GM19238 (cell line): ENCODE data around the gene UGT1A6.
A peak's percentile ranks its signal among the peaks of the same experiment; 100 is the strongest.
"Not testable (repeated sequence)": the region's sequence is repeated elsewhere in the genome, so short reads cannot be mapped to it uniquely, and the experiment has no call there.

Experiments
- DNase-seq: peaks from one replicate; pipeline ENCODE4 v3.0.0; 2011; ENCODE audit warnings: low spot score; ENCODE audit not compliant: insufficient read length

The UGT1A6 gene

DNA sequence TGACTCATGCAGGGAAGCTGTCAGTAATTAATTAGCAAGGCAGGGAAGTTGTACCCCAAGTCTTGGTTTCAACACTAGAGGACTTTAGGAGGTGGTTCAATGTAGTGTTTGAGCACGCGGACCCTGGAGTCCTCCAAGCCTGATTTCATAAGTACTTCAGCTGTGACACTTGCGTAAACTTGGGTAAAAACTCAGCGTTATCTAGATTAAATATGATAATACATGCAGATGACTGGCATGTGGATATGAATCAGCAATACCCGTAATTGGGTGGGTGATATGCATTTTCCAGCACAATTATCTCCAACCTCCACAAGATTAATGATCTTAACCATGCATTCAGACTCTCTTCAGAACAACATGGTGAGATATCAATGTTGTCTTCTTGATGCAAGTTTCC, 5.8 kb upstream of the UGT1A6 start:
- DNase-seq, result no peak

DNA sequence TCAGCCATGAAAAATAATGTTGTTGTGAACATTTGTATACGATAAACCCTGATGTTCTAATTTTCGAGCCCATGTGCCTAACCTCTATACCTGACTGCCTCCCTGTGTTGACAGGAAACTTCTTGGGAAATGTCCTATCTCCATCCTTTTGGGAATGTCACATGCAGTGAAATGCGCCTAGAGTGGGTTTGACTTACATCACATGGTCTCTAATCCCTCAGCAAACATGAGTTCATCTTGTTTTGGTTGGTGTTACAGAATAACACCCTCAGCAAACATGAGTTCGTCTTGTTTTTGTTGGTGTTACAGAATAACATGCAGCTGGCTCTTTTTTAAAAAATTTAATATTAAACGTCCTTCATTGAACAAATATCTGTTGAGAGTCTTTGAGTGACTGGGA, 4.3 kb upstream of the UGT1A6 start:
- DNase-seq, result no peak

DNA sequence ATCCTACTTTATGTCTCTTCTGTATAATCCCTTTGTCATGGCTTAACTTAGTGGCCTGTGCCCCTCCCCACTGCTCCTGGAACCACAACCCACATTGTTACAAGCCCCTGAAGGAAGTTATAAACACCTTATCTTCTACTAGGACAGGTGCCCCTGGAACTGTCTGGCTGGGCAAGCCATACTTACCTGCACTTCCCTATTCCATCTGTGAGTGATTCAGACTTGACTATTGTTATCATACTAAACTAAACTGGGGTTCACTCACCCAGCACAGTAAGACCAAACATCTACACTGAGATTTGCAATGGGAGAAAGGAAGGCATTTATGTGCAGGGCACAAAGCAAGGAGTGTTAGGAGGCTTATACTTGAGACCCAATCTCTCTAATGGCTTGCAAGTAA, 3.7 kb upstream of the UGT1A6 start:
- no peak for DNase-seq

DNA sequence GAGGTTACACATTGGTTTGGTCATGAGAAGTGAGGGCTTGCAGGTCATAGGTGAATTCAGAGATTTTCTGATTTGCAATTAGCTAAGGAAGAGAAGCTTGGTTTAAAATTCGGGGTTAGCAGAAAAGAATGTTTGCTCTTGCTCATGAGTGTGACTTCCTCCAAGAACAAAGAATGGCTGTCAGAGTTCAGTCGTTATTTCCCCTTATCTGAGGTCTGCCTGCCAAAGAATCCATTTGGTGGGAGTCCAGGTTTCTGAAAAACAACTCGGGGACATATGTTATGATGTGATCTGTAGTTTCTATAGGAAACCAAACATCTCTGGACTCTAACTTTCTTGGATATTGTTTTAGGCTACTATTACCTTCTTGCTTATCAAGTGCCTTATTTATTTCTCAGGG, 3.2 kb upstream of the UGT1A6 start:
- no peak for DNase-seq

DNA sequence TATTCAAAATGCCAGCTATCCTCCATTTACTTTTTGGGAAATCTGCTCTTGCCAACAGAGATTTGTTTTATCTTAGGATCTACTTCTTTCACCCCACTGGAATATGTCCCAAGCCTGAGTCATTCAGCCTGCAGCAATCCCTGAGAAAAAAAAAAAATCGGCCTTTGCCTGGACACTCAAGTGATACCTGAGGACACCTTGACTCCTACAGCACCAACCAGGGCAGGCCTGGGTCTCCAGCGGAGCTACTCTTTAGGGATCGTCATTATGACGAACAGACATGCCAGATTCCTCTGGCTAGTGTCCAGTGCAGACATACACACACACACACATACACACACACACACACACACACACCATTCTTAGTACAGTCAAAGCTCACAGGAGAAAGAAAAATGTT, 2.2 kb upstream of the UGT1A6 start:
- DNase-seq, result no peak

DNA sequence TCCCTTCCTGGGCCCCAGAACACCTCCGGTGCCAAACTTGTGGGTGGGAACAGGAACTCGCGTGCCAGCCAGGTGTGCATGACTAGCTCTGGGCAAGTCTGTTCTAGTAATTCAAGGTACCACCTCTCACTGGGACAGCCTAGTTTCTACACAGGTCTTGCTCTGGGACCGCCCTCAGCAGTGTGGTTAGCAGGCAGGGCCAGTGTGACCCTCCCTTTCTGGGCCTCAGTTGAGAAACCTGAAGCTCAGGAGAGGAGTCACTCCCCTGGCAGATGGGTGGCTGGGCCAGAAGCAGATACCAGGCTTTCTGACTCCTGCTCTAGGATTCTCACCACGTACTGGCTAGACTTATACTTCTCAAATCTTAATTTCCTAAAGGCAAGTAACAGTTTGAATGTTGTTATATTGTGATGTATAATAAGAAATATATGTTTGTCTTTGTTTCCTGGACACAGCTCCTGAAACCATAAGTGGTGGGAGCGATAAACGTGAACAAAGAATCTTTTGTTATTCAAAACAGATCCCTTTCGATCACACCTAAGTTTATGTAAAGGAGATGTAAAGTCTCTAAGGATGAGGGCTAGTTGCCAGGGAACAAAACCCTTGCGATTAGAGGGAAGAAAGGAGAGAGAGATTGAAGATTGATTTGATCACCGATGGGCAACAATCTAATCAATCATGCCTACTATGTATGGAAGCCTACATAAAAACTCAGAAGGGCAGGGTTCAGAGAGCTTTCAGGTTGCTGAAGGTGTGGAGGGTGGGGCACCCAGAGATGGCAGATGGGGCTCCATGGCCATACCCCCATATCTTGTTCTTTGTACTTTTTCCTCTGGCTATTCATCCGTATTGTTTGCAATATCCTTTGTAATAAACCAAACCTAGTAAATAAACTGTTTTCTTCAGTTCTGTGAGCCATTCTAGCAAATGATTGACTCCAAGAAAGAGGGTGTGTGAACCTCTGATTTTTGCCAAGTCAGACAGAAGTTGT, 952 bp upstream of the UGT1A6 start:
- DNase-seq, result no peak

DNA sequence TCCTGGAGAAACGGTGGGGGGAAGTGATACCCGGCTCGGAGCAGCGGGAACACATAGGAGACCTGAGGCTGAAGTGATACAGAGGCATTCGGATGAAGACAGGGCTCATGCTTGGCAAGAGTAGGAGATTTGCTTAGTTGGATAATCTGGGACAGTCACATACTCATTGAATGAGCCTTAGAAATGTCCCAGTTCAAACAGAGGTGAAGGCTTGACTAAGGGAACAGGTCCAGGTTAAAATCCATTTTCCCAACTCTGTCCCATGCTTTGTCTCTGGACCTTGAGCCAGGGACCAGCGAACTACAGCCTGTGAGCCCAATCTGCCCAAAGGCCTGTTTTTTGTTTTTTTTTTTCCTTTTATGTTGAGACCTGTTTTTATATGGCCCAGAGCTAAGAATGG, 1.3 kb downstream of the UGT1A6 start:
- no peak for DNase-seq

DNA sequence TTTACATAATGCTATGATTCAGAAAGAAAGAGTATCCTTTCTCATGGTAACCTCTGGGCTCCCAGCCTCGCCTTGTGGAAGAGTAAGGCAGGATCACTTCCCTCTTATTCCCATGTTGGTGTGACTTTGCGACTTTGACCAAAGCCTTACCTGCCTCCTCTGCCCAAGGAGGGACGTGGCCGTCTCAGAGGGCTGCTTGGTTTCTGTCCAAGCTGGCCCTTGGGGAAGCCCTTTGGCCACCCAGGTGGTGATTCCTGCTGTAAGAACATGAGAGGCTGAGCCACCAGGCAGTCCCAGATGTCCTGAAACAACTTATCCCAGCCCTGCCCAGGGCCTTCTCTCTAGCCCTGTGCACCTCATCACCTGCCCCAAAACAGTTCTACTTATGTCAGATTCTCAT, 6.0 kb downstream of the UGT1A6 start:
- DNase-seq, result no peak

DNA sequence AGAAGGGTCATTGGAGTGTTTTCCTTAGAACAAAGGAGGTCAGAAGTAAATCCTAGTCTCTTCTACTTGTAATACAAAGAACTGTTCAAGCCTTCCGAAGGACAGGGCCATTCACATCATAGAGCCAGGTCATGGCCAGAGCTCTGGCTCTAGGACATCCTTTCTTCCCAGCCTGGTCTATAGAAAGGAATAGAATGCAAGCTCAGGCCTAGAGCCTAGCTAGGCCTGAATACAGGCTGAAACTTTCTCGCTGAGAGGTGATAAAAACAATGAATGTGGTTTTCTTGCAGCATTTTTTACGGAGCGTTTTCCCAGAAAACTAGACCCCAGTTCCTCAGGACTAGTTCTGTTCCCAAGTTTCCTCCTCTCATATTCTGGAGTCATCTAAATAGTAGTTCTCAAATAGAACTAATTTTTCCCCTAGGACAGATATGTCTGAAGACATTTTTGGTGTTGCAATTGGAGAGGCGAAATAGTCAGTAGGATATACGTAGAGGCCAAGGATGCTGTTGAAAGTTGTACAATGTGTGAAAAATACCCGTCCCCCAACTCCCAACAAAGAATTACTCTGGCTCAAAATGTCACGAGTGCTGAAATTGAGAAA, 6.8 kb downstream of the UGT1A6 start:
- no peak for DNase-seq

DNA sequence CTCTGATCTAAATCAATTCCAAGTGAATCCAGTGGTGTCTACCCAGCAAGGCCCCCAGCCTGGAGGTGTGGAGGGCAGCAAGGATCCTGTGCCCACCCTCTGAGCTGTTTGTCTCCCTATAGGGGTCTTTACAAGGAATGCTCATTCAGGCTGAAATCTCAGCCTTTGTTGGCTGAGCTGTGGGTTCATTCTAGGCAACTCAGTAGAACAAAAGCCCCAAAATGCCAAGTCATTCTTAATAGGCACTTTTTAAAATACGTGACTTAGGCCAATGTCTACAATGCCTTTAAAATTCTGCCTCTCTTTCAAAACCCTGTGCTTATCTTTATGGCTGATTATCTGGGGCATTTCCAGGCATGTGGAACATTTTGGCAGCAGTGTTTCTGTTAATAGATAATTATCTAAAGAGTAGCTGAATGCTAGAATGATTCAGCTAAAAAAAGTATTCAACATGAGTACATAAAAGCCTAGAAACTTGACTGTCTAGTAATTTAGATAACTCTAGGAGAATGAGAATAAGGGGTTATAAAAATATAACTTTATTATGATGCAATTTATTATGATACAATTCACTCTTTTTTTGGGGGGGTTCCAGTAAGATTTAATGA, 7.4 kb downstream of the UGT1A6 start:
- DNase-seq, result no peak

DNA sequence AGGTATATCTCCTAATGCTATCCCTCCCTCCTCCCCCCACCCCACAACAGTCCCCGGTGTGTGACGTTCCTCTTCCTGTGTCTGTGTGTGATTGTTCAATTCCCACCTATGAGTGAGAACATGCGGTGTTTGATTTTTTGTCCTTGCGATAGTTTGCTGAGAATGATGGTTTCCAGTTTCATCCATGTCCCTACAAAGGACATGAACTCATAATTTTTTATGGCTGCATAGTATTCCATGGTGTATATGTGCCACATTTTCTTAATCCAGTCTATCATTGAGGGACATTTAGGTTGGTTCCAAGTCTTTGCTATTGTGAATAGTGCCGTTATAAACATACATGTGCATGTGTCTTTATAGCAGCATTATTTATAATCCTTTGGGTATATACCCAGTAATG, 8.2 kb downstream of the UGT1A6 start:
- DNase-seq, result not testable (repeated sequence)

DNA sequence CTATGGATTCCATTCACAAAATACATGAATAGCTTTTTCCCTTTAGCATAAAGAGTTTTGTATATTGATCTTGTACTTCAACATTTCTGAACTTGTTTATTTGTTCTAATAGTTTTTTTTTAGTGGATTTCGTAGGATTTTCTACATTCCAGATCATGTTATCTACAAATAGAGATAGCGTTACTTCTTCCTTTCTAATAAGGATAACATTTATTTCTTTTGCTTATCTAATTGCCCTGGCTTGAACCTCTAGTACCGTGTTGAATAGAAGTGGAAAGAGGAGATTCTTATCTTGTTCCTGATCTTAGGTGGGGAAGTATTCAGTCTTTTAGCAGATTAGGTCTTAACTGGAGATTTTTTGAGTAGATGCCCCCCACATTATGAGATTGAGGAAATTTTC, 9.5 kb downstream of the UGT1A6 start:
- DNase-seq, result no peak

DNA sequence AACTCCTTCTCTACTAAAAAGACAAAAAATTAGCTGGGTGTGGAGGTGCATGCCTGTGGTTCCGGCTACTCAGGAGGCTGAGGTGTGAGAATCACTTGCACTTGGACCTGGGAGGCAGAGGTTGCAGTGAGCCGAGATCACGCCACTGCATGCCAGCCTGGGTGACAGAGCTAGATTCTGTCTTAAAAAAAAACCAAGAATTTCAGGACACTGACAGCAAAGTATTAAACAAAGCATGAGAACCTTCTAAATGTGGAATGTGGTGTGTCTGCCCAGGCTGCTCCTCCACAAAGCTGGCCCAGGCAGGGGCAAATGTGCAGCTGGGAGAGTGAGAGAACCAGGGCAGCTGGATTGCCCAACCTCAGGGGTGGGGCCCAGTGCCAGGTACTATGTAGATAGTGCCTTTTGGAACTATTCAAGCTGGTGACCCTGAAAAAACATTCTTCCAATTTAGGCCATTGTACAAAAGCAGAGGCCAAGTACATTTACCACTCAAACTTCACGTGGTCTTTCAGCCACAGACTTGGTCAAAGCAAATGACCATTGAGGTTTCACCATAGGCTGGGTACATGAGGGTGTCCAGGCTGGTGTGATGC, 13.3 kb downstream of the UGT1A6 start:
- no peak for DNase-seq

DNA sequence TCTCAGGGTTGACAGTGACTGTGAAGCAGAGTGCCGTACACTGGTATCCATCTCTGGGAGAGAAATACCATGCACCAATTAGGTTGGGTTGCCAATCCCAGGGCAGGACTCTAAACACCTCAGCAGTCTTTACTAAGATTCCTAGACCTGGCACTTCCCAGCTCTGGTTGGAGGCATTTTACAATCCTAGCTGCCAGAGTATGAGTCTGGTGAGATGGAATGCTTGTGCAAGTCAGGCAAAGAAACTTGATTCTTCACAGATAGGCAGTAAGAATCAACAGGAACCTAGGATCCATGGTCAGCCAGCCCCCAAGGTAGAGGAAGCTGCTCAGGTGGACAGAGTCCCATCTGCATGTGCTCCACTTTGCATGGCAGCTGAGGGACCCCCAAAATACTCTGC, 14.0 kb downstream of the UGT1A6 start:
- no peak for DNase-seq

DNA sequence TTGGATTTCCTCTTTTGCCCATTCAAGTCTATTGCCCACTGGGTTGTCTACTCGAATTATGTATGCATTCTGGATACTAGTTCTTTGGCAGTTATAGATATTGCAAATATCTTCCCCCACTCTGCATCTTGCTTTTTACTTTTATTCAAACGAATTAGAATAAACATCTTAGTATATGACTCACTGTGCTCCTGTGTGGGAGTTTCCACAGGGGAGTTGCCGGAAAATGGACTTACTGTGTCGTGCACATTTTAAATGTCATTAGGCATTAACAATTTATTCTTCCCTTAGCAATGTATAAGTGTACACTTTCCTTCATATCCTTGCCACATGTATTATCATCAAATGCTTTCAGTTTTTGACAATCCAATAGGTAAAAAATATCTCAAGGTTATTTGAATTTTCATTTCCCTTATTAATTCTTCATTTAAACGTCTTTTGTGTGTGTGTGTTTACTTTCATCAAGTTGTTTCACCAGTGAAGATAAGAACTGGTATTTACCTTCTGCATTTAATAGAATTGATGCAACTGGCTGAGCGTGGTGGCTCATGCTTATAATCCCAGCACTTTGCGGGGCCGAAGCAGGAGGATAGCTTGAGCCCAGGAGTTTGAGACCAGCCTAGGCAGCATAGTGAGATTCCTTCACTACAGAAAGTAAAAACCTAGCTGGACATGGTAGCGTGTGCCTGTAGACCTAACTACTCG, 15.4 kb downstream of the UGT1A6 start:
- DNase-seq, result no peak

DNA sequence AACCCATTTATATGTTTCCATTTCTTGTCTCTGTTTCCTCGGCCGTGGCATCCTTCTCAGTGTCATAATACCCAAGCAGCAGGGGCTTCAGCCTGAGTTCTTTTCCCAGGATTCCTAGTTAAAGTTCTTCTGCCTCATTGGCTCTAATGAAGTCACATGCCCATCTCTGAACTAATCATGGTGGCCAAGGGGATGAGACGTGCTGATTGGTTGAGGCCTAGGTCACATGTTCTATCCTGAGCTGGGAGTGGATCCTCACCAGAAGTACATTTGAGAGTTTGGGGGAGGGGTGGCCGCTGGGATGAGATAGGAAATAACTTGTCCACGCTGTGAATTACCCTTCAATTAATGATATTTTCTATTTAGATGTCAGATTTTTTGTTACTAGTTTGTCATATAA, 16.3 kb downstream of the UGT1A6 start:
- no peak for DNase-seq

DNA sequence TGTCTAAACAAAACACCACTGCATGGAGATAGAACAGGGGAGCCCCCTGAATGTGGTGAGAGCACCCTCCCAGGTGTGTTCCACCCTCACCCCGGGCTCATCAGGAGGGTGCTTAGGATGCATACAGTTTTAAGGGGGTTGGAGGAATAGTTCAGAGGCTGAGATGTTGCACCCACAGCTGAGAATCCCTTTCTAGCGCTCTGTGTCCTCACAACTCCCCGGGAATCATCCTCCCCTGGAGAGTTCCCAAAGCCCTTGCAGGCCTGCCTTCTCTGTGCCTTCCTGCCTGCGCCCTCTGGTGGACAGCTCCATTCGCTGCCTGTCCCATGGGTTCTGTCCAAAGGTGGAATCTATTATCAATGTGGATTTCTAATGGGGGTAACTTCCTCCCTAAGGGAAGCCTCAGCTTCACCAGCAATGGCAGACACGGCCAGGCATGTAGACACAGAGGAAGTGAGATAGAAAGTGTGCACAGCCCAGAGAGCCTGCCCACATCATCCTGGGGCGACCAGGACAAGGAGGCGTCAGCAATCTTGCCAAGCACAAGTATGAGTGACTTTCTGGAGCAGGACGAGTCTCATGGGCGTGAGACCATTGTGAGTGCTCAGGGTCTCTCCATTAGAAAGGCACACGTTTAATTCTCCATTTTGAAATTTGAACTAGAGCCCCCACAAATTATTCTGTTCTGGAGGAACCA, 18.8 kb downstream of the UGT1A6 start:
- DNase-seq, result peak; percentile 36

DNA sequence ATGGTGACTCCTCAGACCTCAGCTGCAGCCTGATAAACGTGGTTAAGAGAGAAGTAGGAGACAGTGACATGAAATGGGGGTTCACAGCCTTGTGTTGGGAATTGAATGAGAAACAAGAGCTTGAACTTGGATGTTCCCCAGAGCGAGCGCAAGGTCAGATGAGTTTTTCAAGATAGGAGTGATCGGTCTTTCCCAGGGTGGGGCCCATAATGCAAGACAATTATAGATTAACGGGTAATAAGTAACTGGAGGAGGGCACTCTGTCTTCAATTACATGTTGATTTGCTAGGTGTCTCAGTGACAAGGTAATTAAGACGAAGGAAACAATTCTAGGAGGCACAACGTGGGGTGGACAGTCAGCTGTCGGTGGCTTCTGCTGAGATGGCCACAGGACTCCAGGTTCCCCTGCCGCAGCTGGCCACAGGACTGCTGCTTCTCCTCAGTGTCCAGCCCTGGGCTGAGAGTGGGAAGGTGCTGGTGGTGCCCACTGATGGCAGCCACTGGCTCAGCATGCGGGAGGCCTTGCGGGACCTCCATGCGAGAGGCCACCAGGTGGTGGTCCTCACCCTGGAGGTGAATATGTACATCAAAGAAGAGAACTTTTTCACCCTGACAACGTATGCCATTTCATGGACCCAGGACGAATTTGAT, 20.0 kb downstream of the UGT1A6 start, which contains the start of gene UGT1A5:
TSS of gene UGT1A5 (plus strand) at position 297 of the 651 bp plus-strand sequence. CDS start at position 382, 85 bp downstream.
- no peak for DNase-seq

DNA sequence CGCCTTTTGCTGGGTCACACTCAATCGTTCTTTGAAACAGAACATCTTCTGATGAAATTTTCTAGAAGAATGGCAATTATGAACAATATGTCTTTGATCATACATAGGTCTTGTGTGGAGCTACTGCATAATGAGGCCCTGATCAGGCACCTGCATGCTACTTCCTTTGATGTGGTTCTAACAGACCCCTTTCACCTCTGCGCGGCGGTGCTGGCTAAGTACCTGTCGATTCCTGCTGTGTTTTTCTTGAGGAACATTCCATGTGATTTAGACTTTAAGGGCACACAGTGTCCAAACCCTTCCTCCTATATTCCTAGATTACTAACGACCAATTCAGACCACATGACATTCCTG, 20.5 kb downstream of the UGT1A6 start:
- no peak for DNase-seq

DNA sequence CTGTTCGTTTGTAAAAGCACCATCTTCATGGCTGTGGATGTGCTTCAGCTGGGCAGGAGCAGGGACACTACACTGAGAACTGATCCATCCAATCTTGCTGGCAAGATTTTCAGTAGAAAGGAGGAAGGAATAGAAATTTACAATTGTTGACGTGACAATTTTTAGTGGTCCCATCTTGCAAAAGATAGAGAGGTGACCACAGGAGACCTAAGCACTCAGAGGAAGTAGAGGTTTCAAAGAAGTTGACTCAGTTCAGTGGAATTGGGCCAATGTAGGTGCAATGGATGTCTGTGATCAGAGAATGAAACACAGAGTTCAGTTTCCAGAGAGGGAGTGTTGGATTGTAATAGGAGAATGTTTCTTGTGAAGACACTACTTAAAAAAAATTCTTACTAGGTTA, 21.4 kb downstream of the UGT1A6 start:
- DNase-seq, result no peak
